SH-SY5Y (cell line): ENCODE results near the gene NDUFS7.

Source experiments
- GATA2 ChIP-seq: IDR thresholded peaks from 2 replicates; pipeline ENCODE4 v1.6.1; 2011; ENCODE audit warnings: mild to moderate bottlenecking, low read depth, low read length
- GATA3 ChIP-seq: IDR thresholded peaks from 2 replicates; pipeline ENCODE4 v1.6.1; 2011; ENCODE audit warnings: low read depth, mild to moderate bottlenecking, low read length, moderate library complexity

GRCh38 chr19:1418496-1418775, 34.7 kb downstream of the NDUFS7 start:
- TF ChIP-seq GATA3 (no peak), GATA2 (no peak)
